A172 (cell line): ENCODE data around the gene AKAP1. TPM values are rescaled to one million over a fixed set of nuclear protein-coding genes. Genes with fewer than 3 reads are reported as not detected.

Experiments
- DNase-seq: peaks from one replicate; pipeline ENCODE4 v3.0.0-alpha.2; 2015; ENCODE audit warnings: low spot score
- total RNA-seq: library from RNA; depleted of rRNA; stranded (reverse); fragments of >200 nt; shearing (Covaris generic); gene quantifications from 2 replicates; pipeline ENCODE4 v1.2.3, GENCODE V29; 2014; rRNA removed

The AKAP1 gene
- total RNA-seq, 1 experiment from 2014 or later: 38.5 TPM

- DNase-seq: no peak
These were observed 79.8 kb downstream of the AKAP1 start for GRCh38 chr17:57164814-57165213.

DNA sequence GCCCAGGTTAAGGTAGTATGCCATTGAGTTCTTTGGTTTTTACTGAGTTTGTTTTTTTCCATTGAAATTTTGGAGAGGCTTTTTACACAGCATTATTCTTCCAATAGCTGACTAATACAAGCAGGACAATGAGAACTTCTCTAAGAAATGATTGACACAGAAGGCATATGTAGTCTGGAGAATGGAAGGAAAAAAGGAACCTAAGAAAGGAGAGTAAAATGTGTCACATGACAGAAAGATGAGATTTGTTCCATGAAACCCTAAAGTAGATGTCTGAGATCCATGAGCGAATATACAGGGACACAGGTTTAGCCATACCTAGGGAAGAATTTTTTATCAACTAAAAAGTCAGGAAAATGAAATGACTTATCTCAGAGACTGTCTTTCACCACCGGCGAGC is 80.7 kb downstream of the AKAP1 start:
- DNase-seq: no peak

DNA sequence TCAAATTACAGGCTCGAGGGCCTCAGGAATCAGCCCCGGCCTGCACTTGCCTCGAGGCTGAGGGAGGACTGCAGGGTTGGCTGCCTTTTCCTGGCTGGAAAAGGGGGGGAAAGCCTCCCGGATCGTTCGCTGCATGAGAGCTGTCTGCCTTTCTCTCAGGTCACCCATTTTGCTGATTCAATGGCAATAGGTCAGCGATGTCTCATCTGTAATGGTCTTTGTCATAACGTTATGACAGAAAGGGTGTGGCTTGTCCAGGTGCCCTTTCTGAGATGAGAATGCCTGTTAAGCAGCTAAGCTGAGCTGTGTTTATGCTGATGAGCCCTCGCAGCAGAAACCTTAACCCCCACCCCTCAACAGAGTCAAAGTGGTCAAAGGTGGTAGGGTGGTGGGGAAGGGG is 81.8 kb downstream of the AKAP1 start:
- no peak for DNase-seq

GRCh38 chr17:57168695-57169094 is 83.6 kb downstream of the AKAP1 start:
- DNase-seq: no peak

DNA sequence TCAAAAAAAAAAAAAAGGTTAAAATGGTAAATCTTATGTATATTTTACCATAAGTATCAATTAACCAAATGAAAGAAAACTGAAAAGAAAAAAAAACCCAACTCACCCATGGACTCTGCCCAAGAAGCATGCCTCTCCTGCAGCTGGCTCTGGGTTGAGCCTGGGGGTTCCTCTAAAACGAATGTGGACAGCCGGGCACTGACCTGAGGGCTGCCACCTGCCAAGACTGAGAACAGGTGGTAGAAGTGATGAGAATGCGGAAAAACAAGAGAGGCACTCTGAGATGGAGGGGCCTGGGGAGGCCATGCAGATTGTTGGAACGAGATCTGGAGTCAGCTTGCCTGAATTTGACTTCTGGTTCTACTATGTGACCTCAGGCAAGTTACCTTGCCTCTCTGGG is 85.8 kb downstream of the AKAP1 start:
- DNase-seq: no peak

Other genes with a start within 250 kb of the AKAP1 start
- 22.0 and 27.2 TPM in 2 replicates for gene TRIM25, start 171.2 kb upstream of the AKAP1 start, total RNA-seq
- gene COIL, start 124.2 kb upstream of the AKAP1 start, total RNA-seq: 28.0 and 28.8 TPM in 2 replicates
- 100 and 126 TPM in 2 replicates for gene SCPEP1, start 107.1 kb upstream of the AKAP1 start, total RNA-seq
- gene MSI2, start 171.3 kb downstream of the AKAP1 start, total RNA-seq: 39.4 and 47.9 TPM in 2 replicates